OCI-LY1 (cell line): ENCODE measurements around the gene IQCN.

ENCODE experiments used
- H2AFZ ChIP-seq: fragments of 200-600 bp; sonication (generic), shearing (Covaris generic); 2 replicates; pipeline ENCODE4 v1.6.0; 2014; ENCODE audit warnings: antibody characterized with exemption, mild to moderate bottlenecking, low read length
- H3F3A ChIP-seq: fragments of 200-600 bp; sonication (generic), shearing (Covaris generic); 2 replicates; pipeline ENCODE4 v1.6.0; 2014; ENCODE audit warnings: mild to moderate bottlenecking, antibody characterized with exemption, low read length, moderate library complexity; ENCODE audit not compliant: insufficient read depth
- H3K27ac ChIP-seq: fragments of 200-600 bp; sonication (generic); 2 replicates; pipeline ENCODE4 v1.5.1; 2014; ENCODE audit warnings: low read length, mixed run types, mild to moderate bottlenecking, low read depth; ENCODE audit not compliant: poor library complexity, severe bottlenecking
- H3K27me3 ChIP-seq: fragments of 200-600 bp; sonication (generic); 2 replicates; pipeline ENCODE4 v1.6.0; 2014; ENCODE audit warnings: antibody characterized with exemption, mild to moderate bottlenecking, low read length, moderate library complexity; ENCODE audit not compliant: insufficient read depth
- H3K36me3 ChIP-seq: fragments of 200-600 bp; sonication (generic); 2 replicates; pipeline ENCODE4 v1.6.1; 2014; ENCODE audit warnings: mild to moderate bottlenecking, antibody characterized with exemption, low read length, moderate library complexity, mixed read lengths; ENCODE audit not compliant: insufficient read depth
- H3K4me1 ChIP-seq: fragments of 200-600 bp; sonication (generic); 2 replicates; pipeline ENCODE4 v1.5.1; 2014; ENCODE audit warnings: mild to moderate bottlenecking, low read length, moderate library complexity; ENCODE audit not compliant: insufficient read depth, severe bottlenecking
- H3K4me2 ChIP-seq: fragments of 200-600 bp; sonication (generic), shearing (Covaris generic); 2 replicates; pipeline ENCODE4 v1.6.1; 2014; ENCODE audit warnings: low read length
- H3K4me3 ChIP-seq: fragments of 200-600 bp; sonication (generic); 2 replicates; pipeline ENCODE4 v1.5.1; 2014; ENCODE audit warnings: low read length, low read depth, mild to moderate bottlenecking, mixed read lengths; ENCODE audit not compliant: poor library complexity, severe bottlenecking
- H3K79me2 ChIP-seq: fragments of 200-600 bp; shearing (Covaris generic); 2 replicates; pipeline ENCODE4 v1.6.1; 2016; ENCODE audit warnings: mixed run types, low read length, mixed read lengths; ENCODE audit not compliant: insufficient read depth
- H3K9ac ChIP-seq: fragments of 200-600 bp; sonication (generic), shearing (Covaris generic); 2 replicates; pipeline ENCODE4 v1.6.1; 2014; ENCODE audit warnings: mild to moderate bottlenecking, low read length, mixed read lengths
- H3K9me2 ChIP-seq: fragments of 200-600 bp; sonication (generic), shearing (Covaris generic); 2 replicates; pipeline ENCODE4 v1.6.1; 2014; ENCODE audit warnings: low read depth, mild to moderate bottlenecking, low read length, mixed read lengths
- H3K9me3 ChIP-seq: fragments of 200-600 bp; shearing (Covaris generic); 2 replicates; pipeline ENCODE4 v1.6.1; 2014; ENCODE audit warnings: low read length, mixed read lengths
- H4K20me1 ChIP-seq: fragments of 200-600 bp; sonication (generic), shearing (Covaris generic); 2 replicates; pipeline ENCODE4 v1.6.0; 2016; ENCODE audit warnings: mild to moderate bottlenecking, low read length; ENCODE audit not compliant: insufficient read depth
- CTCF ChIP-seq: fragments of 200-600 bp; sonication (generic), shearing (Covaris generic); IDR thresholded peaks from 2 replicates; pipeline ENCODE4 v1.5.1; 2017; ENCODE audit warnings: mild to moderate bottlenecking, antibody characterized with exemption, low read length, moderate library complexity, mixed read lengths
- EZH2 ChIP-seq: fragments of 200-600 bp; sonication (generic), shearing (Covaris generic); IDR thresholded peaks from 2 replicates; pipeline ENCODE4 v1.8.0; 2017; ENCODE audit warnings: borderline replicate concordance, mixed run types, mild to moderate bottlenecking, antibody characterized with exemption, low read length, moderate library complexity, mixed read lengths

IQCN gene, protein sequence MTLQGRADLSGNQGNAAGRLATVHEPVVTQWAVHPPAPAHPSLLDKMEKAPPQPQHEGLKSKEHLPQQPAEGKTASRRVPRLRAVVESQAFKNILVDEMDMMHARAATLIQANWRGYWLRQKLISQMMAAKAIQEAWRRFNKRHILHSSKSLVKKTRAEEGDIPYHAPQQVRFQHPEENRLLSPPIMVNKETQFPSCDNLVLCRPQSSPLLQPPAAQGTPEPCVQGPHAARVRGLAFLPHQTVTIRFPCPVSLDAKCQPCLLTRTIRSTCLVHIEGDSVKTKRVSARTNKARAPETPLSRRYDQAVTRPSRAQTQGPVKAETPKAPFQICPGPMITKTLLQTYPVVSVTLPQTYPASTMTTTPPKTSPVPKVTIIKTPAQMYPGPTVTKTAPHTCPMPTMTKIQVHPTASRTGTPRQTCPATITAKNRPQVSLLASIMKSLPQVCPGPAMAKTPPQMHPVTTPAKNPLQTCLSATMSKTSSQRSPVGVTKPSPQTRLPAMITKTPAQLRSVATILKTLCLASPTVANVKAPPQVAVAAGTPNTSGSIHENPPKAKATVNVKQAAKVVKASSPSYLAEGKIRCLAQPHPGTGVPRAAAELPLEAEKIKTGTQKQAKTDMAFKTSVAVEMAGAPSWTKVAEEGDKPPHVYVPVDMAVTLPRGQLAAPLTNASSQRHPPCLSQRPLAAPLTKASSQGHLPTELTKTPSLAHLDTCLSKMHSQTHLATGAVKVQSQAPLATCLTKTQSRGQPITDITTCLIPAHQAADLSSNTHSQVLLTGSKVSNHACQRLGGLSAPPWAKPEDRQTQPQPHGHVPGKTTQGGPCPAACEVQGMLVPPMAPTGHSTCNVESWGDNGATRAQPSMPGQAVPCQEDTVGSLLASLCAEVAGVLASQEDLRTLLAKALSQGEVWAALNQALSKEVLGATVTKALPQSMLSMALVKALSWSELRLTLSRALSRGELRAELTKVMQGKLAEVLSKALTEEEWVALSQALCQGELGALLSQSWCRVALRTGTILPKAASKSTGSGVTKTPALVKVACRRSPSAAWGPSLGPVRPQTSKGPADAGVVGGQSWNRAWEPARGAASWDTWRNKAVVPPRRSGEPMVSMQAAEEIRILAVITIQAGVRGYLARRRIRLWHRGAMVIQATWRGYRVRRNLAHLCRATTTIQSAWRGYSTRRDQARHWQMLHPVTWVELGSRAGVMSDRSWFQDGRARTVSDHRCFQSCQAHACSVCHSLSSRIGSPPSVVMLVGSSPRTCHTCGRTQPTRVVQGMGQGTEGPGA (N-terminal part only)

DNA sequence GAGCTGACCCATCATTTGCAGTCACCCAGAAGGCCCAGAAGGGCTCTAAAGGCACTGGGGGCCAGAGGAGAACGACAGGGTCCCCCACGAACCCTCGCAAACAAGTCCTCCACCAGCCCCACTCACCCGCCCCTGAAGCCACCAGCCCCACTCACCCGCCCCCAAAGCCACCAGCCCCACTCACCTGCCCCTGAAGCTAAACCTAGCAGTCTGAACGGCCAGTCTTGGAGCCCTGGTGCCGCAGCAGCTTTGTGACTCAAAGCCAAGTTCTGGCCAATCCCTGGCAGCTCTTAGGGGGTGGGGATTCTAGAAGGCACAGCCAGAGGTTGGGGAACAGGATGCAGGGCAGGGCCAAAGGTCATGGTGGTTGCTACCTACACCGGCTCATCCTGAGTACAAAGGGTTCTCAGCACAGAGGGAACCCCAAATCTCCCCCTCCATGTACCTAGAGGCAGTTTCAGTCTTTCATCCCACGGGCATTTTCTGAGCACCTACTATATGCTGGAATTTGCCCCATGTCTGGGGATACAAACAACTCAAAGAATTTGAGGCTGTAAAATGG lies at the start of gene IQCN:
Gene IQCN, minus strand, starts transcription at position 234 of the 562 bp plus-strand sequence. CDS start 4,974 bp downstream, outside the sequence.
- Histone ChIP-seq H3K27ac (no peak within 1 kb of the TSS), H3K4me2 (no peak within 1 kb of the TSS), H3K4me1 (peaks cover 11% of the 10 kb centered on the region), H3K36me3 (peaks cover 5% of the 10 kb centered on the region; the same call in 1 of the 2 replicates), H3K9me2 (no peaks in the 10 kb centered on the region), H2AFZ (no peak within 1 kb of the TSS), H3K27me3 (no peaks in the 10 kb centered on the region), H3K9ac (no peak within 1 kb of the TSS), H3K79me2 (no peaks in the 10 kb centered on the region), H3K4me3 (no peak within 1 kb of the TSS), H4K20me1 (no peaks in the 10 kb centered on the region), H3F3A (no peaks in the 10 kb centered on the region), H3K9me3 (no peaks in the 10 kb centered on the region)
- TF ChIP-seq EZH2 (no peak), CTCF (no peak)

- H3K4me2 ChIP-seq: peak within 1 kb of the TSS; percentile 98
- no peaks in the 10 kb centered on the region for H3K9me2 ChIP-seq
- H3K27ac ChIP-seq: peak within 1 kb of the TSS; percentile 89
- no peaks in the 10 kb centered on the region for H3K9me3 ChIP-seq
- peak within 1 kb of the TSS; percentile 73 for H2AFZ ChIP-seq
- 0 out of 2 replicates have a peak, but pooled peaks cover 5% of the 10 kb centered on the region for H3F3A ChIP-seq
- H3K27me3 ChIP-seq: no peaks in the 10 kb centered on the region
- no peaks in the 10 kb centered on the region for H4K20me1 ChIP-seq
- H3K4me1 ChIP-seq: peaks cover 34% of the 10 kb centered on the region
- H3K36me3 ChIP-seq: peaks cover 19% of the 10 kb centered on the region; the same call in 1 of the 2 replicates
- H3K79me2 ChIP-seq: peaks cover 13% of the 10 kb centered on the region
- H3K4me3 ChIP-seq: peak within 1 kb of the TSS; percentile 90
- TF ChIP-seq CTCF (peak; percentile 46; the same call in 1 of the 2 replicates), EZH2 (no peak)
- peak within 1 kb of the TSS; percentile 88 for H3K9ac ChIP-seq
Observed at GRCh38 chr19:18322759-18323460, 48.7 kb upstream of the IQCN start, which contains the start of gene LSM4. LSM4 (minus strand) TSS chr19:18323076; CDS start chr19:18323020, 56 bp downstream.
